Lower leg skin (tissue), 3 donors: ENCODE results near the gene FAM210A.

Experiments used
- POLR2A ChIP-seq, 2 donors: fragments of 450-650 bp; IDR thresholded peaks; one replicate each; pipeline ENCODE4 v1.6.1; 2016 to 2017; ENCODE audit warnings: antibody characterized with exemption in 2 of 2, mild to moderate bottlenecking in 1 of 2, moderate library complexity in 1 of 2
- TF ChIP-seq, protein P1 (sequence below), 3 donors: fragments of 450-650 bp; IDR thresholded peaks; one replicate each; pipeline ENCODE4 v1.5.1; 2016; ENCODE audit warnings: antibody characterized with exemption in 3 of 3, mild to moderate bottlenecking in 3 of 3, moderate library complexity in 2 of 3

DNA sequence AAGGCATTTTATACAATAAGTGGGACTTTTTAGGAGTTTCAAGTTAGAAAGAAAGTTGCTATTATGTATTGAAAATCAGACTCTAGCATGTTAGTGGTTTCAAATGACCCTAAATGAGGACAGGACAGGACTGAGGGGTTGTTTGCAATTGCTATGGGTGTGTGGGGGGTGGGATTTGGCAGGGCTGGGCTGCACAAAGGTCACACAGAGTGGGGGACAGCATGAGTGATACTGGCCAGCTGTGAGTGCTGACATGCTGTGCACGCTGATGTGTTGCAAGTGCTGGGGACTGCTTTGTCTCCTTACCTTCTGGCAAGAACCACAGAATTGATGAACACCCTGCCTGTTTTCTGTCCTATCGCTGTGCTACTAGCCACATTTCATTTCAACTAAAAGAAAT, 29.9 kb upstream of the FAM210A start:
- TF ChIP-seq, protein P1, sequence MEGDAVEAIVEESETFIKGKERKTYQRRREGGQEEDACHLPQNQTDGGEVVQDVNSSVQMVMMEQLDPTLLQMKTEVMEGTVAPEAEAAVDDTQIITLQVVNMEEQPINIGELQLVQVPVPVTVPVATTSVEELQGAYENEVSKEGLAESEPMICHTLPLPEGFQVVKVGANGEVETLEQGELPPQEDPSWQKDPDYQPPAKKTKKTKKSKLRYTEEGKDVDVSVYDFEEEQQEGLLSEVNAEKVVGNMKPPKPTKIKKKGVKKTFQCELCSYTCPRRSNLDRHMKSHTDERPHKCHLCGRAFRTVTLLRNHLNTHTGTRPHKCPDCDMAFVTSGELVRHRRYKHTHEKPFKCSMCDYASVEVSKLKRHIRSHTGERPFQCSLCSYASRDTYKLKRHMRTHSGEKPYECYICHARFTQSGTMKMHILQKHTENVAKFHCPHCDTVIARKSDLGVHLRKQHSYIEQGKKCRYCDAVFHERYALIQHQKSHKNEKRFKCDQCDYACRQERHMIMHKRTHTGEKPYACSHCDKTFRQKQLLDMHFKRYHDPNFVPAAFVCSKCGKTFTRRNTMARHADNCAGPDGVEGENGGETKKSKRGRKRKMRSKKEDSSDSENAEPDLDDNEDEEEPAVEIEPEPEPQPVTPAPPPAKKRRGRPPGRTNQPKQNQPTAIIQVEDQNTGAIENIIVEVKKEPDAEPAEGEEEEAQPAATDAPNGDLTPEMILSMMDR (IDR thresholded peaks at IDR 0.05): no peak
- no peak for TF ChIP-seq POLR2A (IDR thresholded peaks at IDR 0.05)
